SK-N-SH (cell line): ENCODE measurements around the gene MAPRE3. TPM values are rescaled to one million over a fixed set of nuclear protein-coding genes. Genes with fewer than 3 reads are reported as not detected.

Experiments
- EP300 ChIP-seq, 2 experiments: IDR thresholded peaks; 2 replicates each; pipeline versions ENCODE4 v1.4.0 to v1.6.1; 2012; ENCODE audit warnings: borderline replicate concordance in 1 of 2, low read depth in 1 of 2, low read length in 1 of 2
- FOXJ3 ChIP-seq: sonication (generic); formaldehyde crosslinking; IDR thresholded peaks from 2 replicates; pipeline ENCODE4 v1.5.1; 2020; ENCODE audit warnings: mild to moderate bottlenecking, missing genetic modification reagents
- FOXM1 ChIP-seq: IDR thresholded peaks from 2 replicates; pipeline ENCODE4 v1.4.0; 2012; ENCODE audit warnings: low read depth, mild to moderate bottlenecking
- GATA2 ChIP-seq: sonication (generic); formaldehyde crosslinking; IDR thresholded peaks from 2 replicates; pipeline ENCODE4 v1.5.0; 2020; ENCODE audit warnings: mild to moderate bottlenecking, missing genetic modification reagents
- IRF3 ChIP-seq: fragments of 150-350 bp; IDR thresholded peaks from 2 replicates; pipeline ENCODE4 v1.6.1; 2016; ENCODE audit warnings: mild to moderate bottlenecking, low read depth, low read length
- JUND ChIP-seq: IDR thresholded peaks from 2 replicates; pipeline ENCODE4 v1.4.0; 2012
- MAX ChIP-seq: IDR thresholded peaks from 2 replicates; pipeline ENCODE4 v1.4.0; 2012; ENCODE audit warnings: low read depth
- MXI1 ChIP-seq: IDR thresholded peaks from 2 replicates; pipeline ENCODE4 v1.6.1; 2012; ENCODE audit warnings: mild to moderate bottlenecking, low read depth, low read length, improper control_type of control experiment
- NRF1 ChIP-seq: IDR thresholded peaks from 2 replicates; pipeline ENCODE4 v1.6.1; 2012; ENCODE audit warnings: low read depth, mild to moderate bottlenecking, low read length
- PBX3 ChIP-seq: IDR thresholded peaks from 2 replicates; pipeline ENCODE4; 2012
- RAD21 ChIP-seq: IDR thresholded peaks from 2 replicates; pipeline ENCODE4 v1.6.1; 2012; ENCODE audit warnings: mild to moderate bottlenecking, low read length
- RCOR1 ChIP-seq: fragments of 150-350 bp; IDR thresholded peaks from 2 replicates; pipeline ENCODE4 v1.6.1; 2017; ENCODE audit warnings: antibody characterized with exemption, low read length
- RFX5 ChIP-seq: IDR thresholded peaks from 2 replicates; pipeline ENCODE4 v1.6.1; 2012; ENCODE audit warnings: mild to moderate bottlenecking, improper control_type of control experiment, low read length
- RXRA ChIP-seq: IDR thresholded peaks from 2 replicates; pipeline ENCODE4 v1.4.0; 2012; ENCODE audit warnings: low read depth, mild to moderate bottlenecking, borderline replicate concordance
- SIN3A ChIP-seq: IDR thresholded peaks from 2 replicates; pipeline ENCODE4 v1.6.1; 2012; ENCODE audit warnings: low read depth, mild to moderate bottlenecking, low read length, moderate library complexity, borderline replicate concordance
- SMC3 ChIP-seq: IDR thresholded peaks from 2 replicates; pipeline ENCODE4 v1.6.1; 2012; ENCODE audit warnings: low read depth, low read length, improper control_type of control experiment
- TCF12 ChIP-seq: IDR thresholded peaks from 2 replicates; pipeline ENCODE4 v1.4.0; 2012
- TEAD4 ChIP-seq: IDR thresholded peaks from 2 replicates; pipeline ENCODE4 v1.4.0; 2012; ENCODE audit warnings: mild to moderate bottlenecking, borderline replicate concordance; ENCODE audit not compliant: insufficient read depth
- USF2 ChIP-seq: fragments of 150-350 bp; IDR thresholded peaks from 2 replicates; pipeline ENCODE4 v1.6.1; 2017; ENCODE audit warnings: antibody characterized with exemption, low read length, low read depth, borderline replicate concordance
- YY1 ChIP-seq: IDR thresholded peaks from 2 replicates; pipeline ENCODE4 v1.4.0; 2012; ENCODE audit warnings: low read depth, mild to moderate bottlenecking
- ZBTB33 ChIP-seq: IDR thresholded peaks from 2 replicates; pipeline ENCODE4 v1.4.0; 2012; ENCODE audit warnings: low read depth, borderline replicate concordance
- polyA plus RNA-seq, 3 experiments: library from polyadenylated mRNA; depleted of rRNA; stranded (reverse); fragments of >200 nt; gene quantifications; 2 replicates each; pipeline ENCODE4 v1.2.3, GENCODE V29; 2012

MAPRE3 gene
- polyA plus RNA-seq, 1 of the 3 experiments (the other 2 are of a cell fraction), result 24.4 TPM

GRCh38 chr2:27050281-27050995 is 80.0 kb downstream of the MAPRE3 start (continued):
- TF ChIP-seq EP300 (IDR thresholded peaks at IDR 0.05; ENCODE audit: borderline replicate concordance in 1 of 2, low read depth in 1 of 2, low read length in 1 of 2) (peak in 1 of 2 experiments; percentile 76; a peak in 2 of 4 replicates), USF2 (0 out of 2 replicates have a peak, but pooled peaks have one; percentile 6), RAD21 (no peak; the same call in 1 of the 2 replicates), RFX5 (no peak), PBX3 (peak; percentile 9; the same call in 1 of the 2 replicates), GATA2 (peak; percentile 94), FOXJ3 (CRISPR knock-in tag) (peak; percentile 13), MAX (peak; percentile 4; the same call in 1 of the 2 replicates), TEAD4 (peak; percentile 73; the same call in 1 of the 2 replicates), JUND (no peak), RXRA (no peak; the same call in 1 of the 2 replicates), NRF1 (no peak), IRF3 (no peak), ZBTB33 (no peak), TCF12 (no peak), MXI1 (peak; percentile 77), SMC3 (no peak), SIN3A (peak; percentile 59; the same call in 1 of the 2 replicates), RCOR1 (peak; percentile 73; the same call in 1 of the 2 replicates), FOXM1 (no peak), YY1 (peak; percentile 15; the same call in 1 of the 2 replicates)
